Daoy (cell line): ENCODE measurements around the gene RRP1B. TPM values are rescaled to one million over a fixed set of nuclear protein-coding genes. Genes with fewer than 3 reads are reported as not detected.
"Not testable (repeated sequence)": the region's sequence is repeated elsewhere in the genome, so short reads cannot be mapped to it uniquely, and the experiment has no call there.

ENCODE experiments used
- DNase-seq: peaks from one replicate; pipeline ENCODE4 v3.0.0-alpha.2; 2015; ENCODE audit warnings: low read depth
- total RNA-seq: library from RNA; depleted of rRNA; stranded (reverse); fragments of >200 nt; shearing (Covaris generic); gene quantifications from 2 replicates; pipeline ENCODE4 v1.2.3, GENCODE V29; 2014

RRP1B gene
- total RNA-seq, 1 experiment from 2014 or later, result 46.7 TPM

GRCh38 chr21:43697758-43698643 lies 38.6 kb downstream of the RRP1B start:
- peak; percentile 64 for DNase-seq

DNA sequence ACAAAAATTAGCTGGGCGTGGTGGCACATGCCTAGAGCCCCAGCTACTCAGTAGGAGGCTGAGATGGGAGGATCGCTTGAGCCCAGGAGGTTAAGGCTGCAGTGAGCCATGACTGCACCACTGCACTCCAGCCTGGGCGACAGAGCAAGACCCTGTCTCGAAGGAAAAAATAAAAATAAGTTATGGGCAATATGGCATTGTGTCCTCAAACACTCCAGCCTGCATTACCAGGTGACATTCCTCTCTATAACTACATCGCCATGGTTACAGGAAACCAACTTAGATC lies 40.1 kb downstream of the RRP1B start:
- not testable (repeated sequence) for DNase-seq

DNA sequence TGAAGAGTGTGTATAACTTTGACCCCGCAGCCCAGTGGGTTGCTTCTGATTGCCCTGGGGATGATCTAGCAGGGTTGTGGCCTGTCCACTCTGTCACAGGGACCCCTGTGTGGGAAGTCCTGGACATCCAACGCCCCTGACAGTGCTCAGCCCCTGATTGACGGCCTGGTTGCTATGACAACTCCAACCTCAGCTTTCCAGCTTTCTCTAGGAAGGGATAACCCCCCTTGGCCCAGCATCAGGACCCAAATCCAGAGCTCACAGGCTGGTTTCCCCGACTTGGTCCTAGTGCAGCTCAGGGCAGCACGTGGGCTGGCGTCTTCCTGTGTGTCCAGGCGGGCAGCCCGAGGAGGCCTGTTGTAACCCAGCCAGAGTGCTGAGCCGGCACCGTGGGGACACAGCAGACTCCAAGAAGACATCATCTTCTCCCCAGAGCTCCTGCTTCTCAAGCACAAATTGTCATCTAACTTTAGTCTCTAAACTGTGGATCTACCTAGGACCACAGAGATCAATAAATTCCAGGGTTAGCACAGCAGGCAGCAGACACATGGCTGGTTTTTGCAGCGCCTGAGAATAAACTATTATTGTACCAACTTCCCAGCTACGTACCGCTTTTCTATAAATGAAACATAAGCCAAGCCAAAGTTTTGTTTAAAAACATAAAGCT lies 40.7 kb downstream of the RRP1B start:
- DNase-seq, result no peak

DNA sequence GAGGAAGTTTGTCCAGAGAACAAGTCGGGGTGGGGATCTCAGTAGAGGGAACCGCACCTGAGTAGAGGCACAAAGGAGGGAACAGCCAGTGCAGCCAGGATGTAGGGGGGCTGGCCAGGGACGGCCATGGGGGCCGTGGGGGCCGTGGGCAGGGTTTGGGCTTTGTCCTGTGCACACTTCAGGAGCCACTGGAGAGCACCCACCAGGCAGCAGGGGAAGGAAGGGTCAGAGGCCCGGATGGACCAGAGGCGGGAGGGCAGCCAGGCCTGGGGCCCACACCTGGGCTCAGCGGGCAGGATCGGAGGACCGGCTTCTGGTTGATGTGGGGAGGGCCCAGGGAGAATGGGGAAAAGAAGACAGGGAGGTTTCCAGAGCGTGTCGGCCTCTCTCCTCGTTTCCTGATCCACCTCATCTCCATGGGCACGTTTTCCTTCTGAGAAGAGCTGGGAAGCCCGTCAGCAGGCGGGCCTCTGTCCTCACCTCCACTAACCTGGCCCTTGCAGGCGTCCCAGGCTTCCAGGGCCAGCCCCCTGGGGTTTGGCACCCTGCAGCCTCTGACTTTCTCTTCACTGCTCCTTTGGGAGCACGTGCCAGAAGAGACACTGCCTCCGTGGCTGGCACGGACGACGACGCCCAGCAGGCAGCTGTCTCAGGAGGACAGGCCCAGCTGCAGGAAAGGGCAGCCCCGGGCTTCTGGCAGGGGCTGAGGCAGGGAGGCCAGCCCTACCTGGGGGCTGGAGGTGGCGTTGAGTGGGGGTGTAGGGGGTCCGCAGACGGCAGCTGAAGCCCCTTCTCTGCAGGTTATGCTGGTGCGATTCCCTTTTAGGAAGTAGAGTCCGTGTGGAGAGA lies 42.8 kb downstream of the RRP1B start:
- DNase-seq, result no peak

DNA sequence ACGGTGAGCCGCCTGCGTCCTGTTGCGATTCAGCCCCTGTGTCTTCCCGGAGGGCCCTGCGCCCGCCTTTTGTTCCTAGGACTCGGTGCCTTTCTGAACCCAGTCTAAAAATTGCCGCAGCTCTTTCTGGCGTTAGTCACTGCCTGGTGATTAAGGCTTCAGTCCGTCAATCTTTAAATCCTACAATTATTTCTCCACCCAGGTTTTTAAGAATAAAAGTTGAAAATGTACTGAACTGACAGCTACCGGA lies 43.4 kb downstream of the RRP1B start:
- no peak for DNase-seq

DNA sequence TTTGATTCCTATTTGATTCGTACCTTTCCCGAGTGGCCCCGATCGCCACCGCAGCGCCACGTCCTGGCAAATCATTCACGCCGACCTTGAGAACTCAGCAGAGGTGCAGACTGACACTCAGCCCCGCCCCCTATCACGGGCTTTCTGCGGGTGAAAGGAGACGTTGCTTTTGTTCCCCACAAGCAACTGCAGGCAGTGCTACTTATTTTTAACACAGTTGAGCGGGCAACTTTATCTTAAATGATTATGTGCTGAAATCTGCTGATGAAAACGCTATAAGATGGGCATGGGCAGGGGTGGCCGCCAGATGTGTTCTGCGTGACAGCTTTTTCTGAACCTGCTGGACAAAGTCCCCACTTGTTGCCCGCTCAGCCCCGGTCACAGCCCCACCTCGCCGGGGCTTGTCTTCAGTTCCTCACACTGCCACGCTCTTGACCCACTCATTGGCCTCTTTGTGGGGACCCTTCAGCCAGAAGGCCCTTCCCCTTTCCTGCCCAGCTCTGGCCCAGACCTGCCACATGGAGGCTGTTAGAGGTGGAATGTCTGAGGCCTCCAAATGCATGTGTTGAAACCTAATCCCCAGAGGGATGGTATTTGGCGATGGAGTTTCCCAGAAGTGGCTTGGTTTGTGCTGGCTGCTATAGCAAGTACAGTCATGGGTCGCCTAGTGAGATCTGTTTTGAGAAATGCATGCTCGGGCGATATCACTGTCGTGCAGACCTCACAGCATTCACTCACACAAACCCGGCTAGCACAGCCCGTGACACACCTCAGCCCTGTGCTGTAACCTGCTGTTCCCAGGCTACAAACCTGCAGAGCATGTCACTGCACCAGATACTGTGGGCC lies 43.9 kb downstream of the RRP1B start:
- DNase-seq, result peak; percentile 52

DNA sequence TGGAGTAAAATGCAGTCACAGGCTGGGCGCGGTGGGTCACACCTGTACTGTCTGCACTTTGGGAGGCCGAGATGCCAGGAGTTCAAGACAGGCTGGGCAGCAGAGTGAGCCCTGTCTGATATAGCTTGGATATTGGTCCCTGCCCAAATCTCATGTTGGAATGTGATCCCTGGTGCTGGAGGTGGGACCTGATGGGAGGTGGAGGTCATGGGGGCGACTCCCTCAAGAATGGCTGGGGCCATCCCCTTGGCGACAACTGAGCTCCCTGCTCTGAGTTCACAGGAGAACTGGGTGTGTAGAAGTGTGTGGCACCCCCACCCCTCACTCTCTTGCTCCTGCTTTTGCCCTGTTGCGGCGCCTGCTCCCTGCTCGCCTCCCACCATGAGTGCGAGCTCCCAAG lies 48.1 kb downstream of the RRP1B start:
- DNase-seq, result no peak

GRCh38 chr21:43708745-43709381 lies 49.5 kb downstream of the RRP1B start:
- DNase-seq, result no peak

DNA sequence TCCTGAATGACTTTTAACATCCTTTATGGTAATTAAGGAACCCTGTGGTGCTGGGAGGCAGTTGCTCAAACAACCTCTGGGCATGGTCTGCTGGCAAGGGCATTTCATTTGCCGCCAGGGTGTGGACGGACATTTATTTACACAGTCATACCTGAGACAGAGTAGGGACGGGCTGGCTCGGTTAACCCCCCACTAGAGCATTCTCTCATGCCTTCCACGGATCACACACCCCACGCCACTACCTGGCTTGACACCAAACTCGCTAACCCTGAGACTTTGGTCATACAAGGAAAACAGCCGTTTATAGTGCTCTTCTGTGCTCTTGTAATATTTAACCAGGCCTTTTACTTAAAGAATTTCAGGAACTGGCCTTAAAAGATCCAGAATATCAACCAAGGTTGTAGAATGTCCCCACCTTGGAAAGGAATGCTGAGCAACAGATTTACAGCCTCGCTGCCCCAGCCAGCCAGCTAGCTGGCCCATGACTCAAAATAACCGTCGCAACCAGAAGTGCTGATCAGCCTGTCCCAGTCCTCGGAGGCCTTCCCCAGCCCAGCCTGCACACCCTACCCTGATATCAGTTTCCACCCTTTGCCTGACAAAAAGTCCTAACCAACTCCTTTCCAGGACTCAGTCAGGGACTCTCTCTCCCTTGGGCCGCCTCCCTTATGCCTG lies 53.0 kb downstream of the RRP1B start:
- DNase-seq, result peak; percentile 84

- not testable (repeated sequence) for DNase-seq
Measured at GRCh38 chr21:43713123-43713522, 53.8 kb downstream of the RRP1B start.

- no peak for DNase-seq
Measured at GRCh38 chr21:43716376-43717165, 57.2 kb downstream of the RRP1B start.

DNA sequence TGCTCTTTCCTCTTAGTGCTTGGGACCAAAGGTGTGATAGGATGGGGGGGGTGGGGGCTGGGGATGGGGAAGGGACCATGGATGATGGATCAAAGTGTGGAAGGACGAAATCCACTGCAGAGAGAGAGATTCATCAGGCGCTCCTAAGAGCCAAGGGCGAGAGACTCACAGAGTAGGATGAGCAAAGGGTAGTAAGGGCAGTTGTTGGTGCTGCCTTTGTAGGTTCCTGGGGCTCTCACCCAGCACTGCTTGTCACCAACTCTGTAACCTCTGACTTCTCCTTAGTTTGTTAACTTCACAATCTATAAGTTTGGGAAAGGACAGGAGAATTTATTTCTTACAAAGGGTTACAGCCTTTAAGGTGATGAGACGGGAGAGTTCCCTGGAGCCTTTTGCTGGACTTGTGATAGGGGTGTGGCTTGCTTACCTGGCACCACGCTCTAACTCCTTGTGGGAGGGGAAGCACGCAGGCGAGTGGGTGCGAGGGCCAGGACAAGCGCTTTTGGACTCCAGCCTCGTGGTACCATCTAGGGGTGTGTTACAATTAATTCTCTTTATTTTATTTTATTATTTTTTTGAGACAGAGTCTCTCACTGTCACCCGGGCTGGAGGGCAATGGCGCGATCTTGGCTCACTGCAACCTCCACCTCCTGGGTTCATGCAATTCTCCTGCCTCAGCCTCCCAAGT lies 58.0 kb downstream of the RRP1B start:
- no peak for DNase-seq

- no peak for DNase-seq
Measured at GRCh38 chr21:43717967-43718871, 58.9 kb downstream of the RRP1B start.

DNA sequence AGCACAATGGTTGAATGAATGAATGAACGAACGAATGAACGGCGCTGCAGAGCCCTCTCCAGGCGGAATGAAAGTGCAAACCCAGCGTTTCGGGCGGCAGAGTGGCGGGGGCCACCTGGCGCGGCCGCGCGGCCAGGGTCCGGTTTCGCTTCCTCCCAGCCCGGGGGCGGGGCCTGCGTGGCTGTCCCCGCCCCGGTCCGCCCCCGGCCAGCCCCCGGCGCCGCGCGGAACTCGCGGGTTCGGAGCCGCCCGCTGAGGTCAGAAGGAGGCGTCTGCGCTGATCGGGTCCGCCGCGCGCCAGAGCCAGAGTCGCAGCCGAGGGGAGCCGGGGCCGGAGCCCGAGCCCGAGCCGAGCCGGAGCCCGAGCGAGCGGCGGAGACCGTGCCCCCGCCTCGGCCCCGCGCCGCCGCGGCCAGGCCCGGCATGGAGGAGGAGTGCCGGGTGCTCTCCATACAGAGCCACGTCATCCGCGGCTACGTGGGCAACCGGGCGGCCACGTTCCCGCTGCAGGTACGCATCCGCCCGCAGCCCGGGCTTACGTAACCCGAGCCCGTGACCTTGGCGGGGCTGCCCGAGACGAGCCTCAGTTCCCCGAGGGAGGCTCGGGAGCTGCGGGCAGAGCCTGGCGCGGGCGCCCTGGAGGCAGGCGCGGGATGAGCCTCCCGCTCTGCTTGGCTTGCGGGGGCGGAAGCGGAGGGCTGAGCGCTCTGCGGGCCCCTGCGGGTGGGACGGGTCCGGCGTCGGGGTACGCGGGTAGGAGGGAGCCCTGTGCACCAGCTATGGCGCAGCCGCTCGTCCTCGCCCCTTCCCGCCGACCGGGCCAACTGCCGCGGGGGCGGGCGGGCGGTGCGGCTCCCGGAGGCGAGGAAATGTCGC lies 59.8 kb downstream of the RRP1B start, which contains the start of gene PDXK:
PDXK (plus strand) TSS at position 258 of the 876 bp plus-strand sequence; CDS start at position 424, 166 bp downstream.
- peak; percentile 92 for DNase-seq

DNA sequence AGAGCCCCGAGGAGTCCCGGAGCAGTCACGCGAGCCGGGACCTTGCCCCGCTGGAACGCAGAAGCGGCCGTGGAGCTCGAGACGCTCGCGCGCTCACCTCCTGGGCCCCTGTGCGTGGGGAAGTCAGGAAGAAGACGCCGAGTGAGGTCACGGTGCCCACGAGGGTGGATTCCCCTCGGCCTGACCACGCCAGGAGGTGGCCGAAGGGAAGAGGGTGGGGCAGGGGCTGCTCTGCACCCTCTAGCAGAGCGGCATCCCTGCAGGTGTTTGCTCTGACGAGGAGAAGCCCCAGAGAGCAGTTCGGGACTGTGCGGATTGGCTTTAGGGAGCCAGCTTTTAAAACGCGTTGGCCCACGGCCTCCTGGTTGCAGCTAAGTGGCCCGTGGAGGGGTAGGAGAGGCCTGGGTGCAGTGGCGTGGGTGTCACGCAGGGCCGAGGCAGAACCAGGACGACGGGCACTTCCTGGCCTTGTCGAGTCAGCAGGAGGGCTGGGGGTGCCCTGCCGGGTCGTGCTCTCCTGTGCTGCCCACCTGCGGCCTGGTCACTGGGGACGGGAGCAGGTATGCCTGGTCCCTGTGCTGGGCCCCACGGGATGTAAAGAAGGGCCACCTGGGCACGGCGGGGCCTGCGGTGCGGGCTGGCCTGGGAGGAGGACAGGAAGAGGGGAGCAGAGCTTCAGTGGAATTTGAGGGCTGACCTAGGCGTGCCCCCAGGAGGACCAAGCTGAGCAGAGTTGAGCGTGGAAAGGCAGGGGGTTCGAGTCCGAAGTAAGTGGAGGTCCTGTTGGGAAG lies 60.6 kb downstream of the RRP1B start:
- no peak for DNase-seq

GRCh38 chr21:43720539-43721166 lies 61.3 kb downstream of the RRP1B start:
- no peak for DNase-seq
